GM21360 (cell line): Measurements from ENCODE around the gene DCAF15.
"Not testable (repeated sequence)": the region's sequence is repeated elsewhere in the genome, so short reads cannot be mapped to it uniquely, and the experiment has no call there.

Source experiments
- ATAC-seq: cut with Tn5 transposase; IDR thresholded peaks from one replicate; pipeline ENCODE4 v1.9.1; 2021; ENCODE audit warnings: mild to moderate bottlenecking, moderate library complexity; ENCODE audit not compliant: unreplicated experiment

The DCAF15 gene

GRCh38 chr19:13959141-13959961 is 7.0 kb downstream of the DCAF15 start:
- no peak for ATAC-seq

DNA sequence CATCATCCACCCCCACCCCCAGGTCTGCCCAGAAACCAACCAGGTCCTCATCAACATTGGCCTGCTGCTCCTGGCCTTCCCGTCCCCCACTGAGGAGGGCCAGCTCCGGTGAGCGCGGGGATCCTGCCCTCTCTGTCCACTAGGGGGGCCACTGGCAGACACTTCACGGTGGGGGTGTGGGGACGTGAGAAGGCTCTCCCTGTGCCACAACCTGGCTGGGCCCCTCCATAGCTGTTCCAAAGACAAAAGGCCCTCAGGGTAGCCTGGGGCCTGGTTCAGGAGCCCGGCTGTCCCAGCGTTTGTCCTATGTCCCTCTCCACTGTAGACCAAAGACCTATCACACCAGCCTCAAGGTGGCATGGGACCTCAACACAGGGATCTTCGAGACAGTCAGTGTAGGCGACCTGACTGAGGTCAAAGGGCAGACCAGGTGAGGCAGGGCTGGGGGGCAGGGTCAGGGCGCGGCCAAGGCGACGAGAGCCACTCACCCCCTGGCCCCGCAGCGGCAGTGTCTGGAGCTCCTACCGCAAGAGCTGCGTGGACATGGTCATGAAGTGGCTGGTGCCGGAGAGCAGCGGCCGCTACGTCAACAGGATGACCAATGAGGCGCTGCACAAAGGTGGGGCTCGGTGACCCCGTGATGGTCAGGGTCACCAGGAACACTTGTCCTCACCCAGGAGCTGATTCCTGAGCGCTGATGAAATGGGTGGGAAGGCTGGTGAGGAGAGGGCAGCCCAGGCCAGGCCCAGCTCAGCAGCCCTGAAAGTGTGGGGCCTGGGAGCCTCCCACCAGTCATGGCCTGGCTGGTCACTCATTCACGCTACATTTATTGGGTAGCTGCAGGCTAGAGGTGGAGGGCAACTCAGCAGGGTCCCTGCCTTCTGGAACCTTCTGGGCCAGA is 7.9 kb downstream of the DCAF15 start:
- no peak for ATAC-seq

GRCh38 chr19:13960863-13961784 is 8.8 kb downstream of the DCAF15 start:
- ATAC-seq: no peak

DNA sequence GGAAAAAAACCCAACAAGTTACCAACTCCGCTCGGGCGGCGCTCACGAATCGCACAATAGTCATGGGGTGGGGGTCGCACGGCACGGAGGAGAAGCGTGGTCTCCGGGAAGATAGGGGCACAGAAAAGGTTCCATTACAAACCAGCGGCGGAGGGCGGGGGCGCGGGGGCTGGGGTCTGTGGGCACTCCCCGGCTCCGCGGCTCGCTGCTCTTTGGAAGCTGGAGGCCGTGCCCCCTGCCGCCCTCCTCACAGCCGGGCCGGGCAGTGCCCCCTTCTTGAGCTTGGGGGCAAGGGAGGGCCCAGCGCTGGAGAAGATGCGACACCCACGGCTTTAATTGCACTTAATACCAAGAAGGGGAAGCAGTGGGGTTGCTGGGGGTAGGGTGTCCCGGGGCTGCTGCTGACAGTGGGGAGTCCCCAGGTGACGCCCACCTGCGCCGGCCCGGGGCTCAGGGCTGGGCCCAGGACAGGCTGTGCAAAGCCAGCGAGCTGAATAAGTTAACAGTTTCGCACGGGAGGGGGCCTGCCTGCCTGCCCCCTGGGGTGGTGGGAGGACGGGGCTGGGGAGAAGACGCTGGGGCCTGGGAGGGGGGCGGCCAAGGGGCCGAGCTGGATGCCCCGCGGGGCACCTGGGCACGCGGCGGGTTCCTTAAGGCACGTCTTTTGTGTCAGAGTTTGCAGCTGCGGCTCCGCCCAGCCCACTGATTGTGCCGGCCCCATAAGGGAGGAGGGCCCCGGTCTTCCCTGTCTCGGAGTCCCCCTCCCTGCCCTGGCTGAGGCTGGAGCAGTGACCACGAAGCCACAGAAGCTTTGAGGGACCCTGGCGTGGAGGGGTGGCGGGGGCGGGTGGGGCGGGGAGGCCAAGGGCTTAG is 9.8 kb downstream of the DCAF15 start:
- no peak for ATAC-seq

- ATAC-seq: no peak
Observed at GRCh38 chr19:13962699-13963602, 10.6 kb downstream of the DCAF15 start.

- ATAC-seq: no peak
Observed at GRCh38 chr19:13963603-13964105, 11.3 kb downstream of the DCAF15 start.

- ATAC-seq: no peak
Observed at GRCh38 chr19:13964776-13965175, 12.5 kb downstream of the DCAF15 start.

DNA sequence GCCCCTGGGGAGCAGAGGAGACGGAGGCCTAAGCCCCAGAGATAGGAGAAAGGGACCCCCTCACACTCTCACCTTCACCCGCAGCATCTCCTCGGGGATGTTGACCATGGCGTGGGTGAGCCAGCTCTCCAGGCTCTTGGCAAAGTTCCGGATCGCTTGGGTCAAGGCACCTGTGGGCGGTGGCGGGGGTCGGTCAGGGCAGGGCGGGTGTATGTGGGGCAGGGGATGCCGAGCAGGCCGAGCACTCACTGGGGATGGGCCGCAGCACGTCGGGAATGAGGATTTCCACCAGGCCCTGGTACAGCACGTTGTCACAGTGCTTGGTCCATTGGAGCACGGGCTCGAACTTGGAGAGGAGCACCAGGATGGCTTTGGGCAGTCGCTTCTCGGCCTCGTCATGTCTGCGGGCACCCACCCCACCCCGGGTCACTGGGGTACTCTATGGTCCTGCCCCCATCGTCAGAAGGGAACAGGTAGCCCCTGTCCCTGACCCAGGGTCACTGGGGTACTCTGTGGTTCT is 13.1 kb downstream of the DCAF15 start:
- no peak for ATAC-seq

DNA sequence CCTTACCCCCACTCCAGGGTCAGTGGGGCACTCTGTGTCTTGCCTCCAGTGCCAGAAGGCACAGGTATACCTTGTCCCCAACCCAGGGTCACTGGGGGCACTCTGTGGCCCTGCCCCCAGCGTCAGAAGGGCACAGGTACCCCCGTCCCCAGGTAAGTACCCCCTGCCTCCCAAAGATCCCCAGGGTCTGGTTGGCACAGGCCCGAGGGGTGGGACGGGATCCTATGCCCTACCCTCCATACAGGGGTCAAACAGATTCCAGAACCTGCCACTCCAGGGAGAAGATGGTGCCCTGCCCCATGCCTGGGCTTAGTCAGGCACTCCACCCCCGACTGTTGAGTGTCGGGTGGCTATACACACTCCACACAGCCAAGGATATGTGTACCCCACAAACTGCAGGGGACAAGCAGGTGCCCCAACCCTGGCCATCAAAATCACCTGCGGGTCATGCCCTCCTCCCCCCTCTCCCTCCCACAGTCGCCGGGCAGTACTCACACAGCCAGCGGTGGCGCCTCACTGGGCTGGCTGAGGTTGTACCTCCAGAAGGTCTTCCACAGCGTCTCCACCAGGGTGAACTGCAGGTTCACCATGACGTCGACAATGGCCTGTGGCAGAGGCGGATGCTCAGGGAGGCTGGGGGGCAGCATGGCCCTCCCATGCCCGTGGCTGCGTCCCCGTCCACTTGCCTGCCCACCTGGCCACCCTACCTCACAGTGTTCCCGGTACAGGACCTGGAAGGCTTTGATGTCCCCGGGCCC is 13.8 kb downstream of the DCAF15 start:
- no peak for ATAC-seq

GRCh38 chr19:13966684-13967128 is 14.4 kb downstream of the DCAF15 start:
- ATAC-seq: no peak

DNA sequence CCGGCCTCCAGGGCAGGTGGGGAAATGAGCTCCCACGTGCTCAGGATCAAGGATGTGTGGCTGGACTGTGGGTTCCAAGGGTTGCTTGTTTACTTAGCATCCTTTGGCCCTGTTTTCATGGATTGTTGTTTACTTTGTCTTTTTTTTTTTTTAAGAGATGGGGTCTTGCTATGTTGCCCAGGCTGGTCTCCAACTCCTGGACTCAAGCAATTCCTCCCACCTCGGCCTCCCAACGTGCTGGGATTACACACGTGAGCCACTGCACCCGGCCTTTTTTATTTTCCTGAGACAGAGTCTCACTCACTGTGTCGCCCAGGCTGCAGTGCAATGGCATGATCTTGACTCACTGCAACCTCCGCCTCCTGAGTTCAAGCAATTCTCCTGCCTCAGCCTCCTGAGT is 14.9 kb downstream of the DCAF15 start:
- ATAC-seq: not testable (repeated sequence)

- no peak for ATAC-seq
Observed at GRCh38 chr19:13968383-13968935, 16.1 kb downstream of the DCAF15 start.

- no peak for ATAC-seq
Observed at GRCh38 chr19:13968999-13969398, 16.7 kb downstream of the DCAF15 start.

DNA sequence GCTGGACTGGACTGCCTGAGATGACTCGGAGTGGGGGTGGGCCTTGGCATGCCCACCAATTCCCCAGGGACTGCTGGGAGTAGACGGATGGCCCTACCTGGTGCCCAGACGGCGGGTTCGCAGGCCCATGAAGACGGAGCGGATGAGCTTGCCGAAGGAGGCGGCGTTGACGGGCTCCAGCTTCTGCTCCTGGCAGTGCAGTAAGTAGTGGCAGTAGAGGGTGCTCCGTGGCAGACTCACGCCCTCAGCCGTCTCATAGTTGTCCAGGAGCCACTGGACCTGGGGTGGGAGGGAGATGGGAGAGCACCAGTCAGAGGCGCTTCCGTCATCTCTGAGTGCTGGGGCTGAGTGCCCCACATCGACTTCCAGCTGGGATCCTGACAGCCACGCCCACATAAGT is 17.6 kb downstream of the DCAF15 start:
- ATAC-seq: no peak

DNA sequence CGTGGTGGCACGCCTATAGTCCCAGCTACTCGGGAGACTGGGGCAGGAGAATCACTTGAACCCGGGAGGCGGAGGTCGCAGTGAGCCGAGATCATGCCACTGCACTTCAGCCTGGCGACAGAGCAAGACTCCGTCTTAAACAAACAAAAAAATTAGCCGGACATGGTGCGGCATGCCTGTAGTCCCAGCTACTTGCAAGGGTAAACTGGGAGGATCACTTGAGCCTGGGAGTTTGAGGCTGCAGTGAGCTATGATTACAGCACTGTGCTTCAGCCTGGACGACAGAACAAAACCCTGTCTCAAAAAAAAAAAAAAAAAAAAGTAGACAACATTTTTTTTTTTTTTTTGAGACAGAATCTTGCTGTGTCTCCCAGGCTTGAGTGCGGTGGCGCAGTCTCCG is 19.6 kb downstream of the DCAF15 start:
- not testable (repeated sequence) for ATAC-seq

GRCh38 chr19:13972368-13973155 is 20.3 kb downstream of the DCAF15 start:
- no peak for ATAC-seq
